Nephron progenitor cell (in vitro differentiated cells): ENCODE results near the gene RFFL.
"Not testable (repeated sequence)": the region's sequence is repeated elsewhere in the genome, so short reads cannot be mapped to it uniquely, and the experiment has no call there.

ENCODE experiments used
- DNase-seq: peaks from one replicate; pipeline ENCODE4 v3.0.0; 2021
- H3K27ac Mint-ChIP-seq: 2 replicates; pipeline ENCODE4 v1.8.0; 2021; ENCODE audit warnings: mild to moderate bottlenecking, moderate library complexity, mixed read lengths
- H3K27me3 Mint-ChIP-seq: 2 replicates; pipeline ENCODE4 v1.8.0; 2021; ENCODE audit warnings: mild to moderate bottlenecking, low read depth, mixed read lengths; ENCODE audit not compliant: poor library complexity
- H3K36me3 Mint-ChIP-seq: 2 replicates; pipeline ENCODE4 v1.8.0; 2021; ENCODE audit warnings: low read depth, mixed read lengths
- H3K4me1 Mint-ChIP-seq: 2 replicates; pipeline ENCODE4 v1.8.0; 2021; ENCODE audit warnings: mixed read lengths
- H3K4me3 Mint-ChIP-seq: 2 replicates; pipeline ENCODE4 v1.8.0; 2021; ENCODE audit warnings: mild to moderate bottlenecking, moderate library complexity, mixed read lengths
- H3K9me3 Mint-ChIP-seq: 2 replicates; pipeline ENCODE4 v1.8.0; 2021; ENCODE audit warnings: mild to moderate bottlenecking, moderate library complexity, mixed read lengths
- TF ChIP-seq, protein P1 (sequence below): fragments of 200-600 bp; sonication (generic); IDR thresholded peaks from 2 replicates; pipeline ENCODE4 v1.5.0; 2021; ENCODE audit warnings: antibody characterized with exemption

The RFFL gene

DNA sequence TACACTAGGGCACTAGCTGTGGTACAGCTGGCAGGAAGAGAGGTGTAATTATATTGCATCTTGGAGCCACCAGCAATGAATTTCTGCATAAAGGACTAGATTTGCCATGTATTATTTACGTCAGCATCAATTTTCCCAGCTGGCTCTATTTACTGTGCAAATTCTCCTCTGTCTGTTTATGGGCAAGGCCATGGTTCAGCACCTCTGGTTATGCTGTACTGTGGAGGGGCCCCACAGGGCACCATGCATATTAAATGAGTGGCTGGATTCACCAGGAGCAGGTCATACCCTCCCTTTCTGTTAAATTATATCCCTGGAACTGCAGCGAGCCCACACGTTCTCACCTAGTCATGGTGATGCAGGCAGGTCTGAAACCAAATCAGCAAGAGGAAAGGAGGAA is 36.4 kb upstream of the RFFL start:
- H3K4me3 Mint-ChIP-seq = no peak overlapping the region
- DNase-seq = no peak
- TF ChIP-seq, protein P1, sequence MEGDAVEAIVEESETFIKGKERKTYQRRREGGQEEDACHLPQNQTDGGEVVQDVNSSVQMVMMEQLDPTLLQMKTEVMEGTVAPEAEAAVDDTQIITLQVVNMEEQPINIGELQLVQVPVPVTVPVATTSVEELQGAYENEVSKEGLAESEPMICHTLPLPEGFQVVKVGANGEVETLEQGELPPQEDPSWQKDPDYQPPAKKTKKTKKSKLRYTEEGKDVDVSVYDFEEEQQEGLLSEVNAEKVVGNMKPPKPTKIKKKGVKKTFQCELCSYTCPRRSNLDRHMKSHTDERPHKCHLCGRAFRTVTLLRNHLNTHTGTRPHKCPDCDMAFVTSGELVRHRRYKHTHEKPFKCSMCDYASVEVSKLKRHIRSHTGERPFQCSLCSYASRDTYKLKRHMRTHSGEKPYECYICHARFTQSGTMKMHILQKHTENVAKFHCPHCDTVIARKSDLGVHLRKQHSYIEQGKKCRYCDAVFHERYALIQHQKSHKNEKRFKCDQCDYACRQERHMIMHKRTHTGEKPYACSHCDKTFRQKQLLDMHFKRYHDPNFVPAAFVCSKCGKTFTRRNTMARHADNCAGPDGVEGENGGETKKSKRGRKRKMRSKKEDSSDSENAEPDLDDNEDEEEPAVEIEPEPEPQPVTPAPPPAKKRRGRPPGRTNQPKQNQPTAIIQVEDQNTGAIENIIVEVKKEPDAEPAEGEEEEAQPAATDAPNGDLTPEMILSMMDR = no peak
- peaks cover 11% of the 10 kb centered on the region for H3K36me3 Mint-ChIP-seq
- peaks cover 6% of the 10 kb centered on the region for H3K4me1 Mint-ChIP-seq
- peak overlapping the region; percentile 36 for H3K27ac Mint-ChIP-seq
- no peaks in the 10 kb centered on the region for H3K9me3 Mint-ChIP-seq
- no peaks in the 10 kb centered on the region for H3K27me3 Mint-ChIP-seq

DNA sequence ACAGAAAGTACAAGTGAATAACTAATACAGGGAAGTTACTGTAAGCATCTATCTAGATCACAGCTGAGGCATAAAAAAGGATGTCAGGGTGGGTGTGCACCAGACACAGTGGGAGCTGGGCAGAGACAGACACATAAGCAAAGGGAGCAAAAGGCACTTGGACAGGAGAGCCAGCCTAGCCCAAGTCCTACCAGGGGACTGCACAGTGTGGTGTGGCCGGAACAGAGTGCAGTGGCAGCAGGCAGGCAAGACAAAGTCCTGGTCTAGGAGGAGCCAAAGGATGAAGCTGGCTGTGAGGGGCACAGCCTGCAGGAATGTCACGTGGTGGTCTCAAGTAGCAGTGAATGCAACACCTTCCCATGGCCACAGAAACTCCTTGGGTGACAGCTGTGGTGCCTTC is 34.3 kb upstream of the RFFL start:
- H3K4me3 Mint-ChIP-seq = no peak overlapping the region
- no peak for DNase-seq
- TF ChIP-seq, protein P1 = no peak
- no peaks in the 10 kb centered on the region for H3K9me3 Mint-ChIP-seq
- H3K27me3 Mint-ChIP-seq = peaks cover 3% of the 10 kb centered on the region
- H3K4me1 Mint-ChIP-seq = peaks cover 6% of the 10 kb centered on the region
- H3K36me3 Mint-ChIP-seq = peaks cover 6% of the 10 kb centered on the region
- no peak overlapping the region for H3K27ac Mint-ChIP-seq

DNA sequence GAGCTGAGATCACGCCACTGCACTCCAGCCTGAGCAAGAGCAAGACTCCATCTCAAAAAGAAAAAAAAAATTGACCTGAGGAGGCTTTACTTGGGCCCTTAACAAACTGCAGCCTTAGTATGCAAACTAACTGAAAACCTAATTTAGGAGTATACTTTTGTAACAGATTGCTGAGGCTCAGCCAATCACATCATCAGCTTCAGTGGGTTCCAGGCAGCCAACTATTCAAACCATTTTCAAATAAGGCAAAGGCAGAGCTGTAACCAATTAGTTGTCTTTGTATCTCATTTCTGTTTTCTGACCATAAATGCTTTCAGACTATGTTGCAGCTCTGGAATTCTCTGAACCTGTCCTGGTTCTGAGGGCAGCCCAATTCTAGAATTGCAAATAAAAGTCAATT is 32.2 kb upstream of the RFFL start:
- H3K36me3 Mint-ChIP-seq = peaks cover 6% of the 10 kb centered on the region
- peaks cover 3% of the 10 kb centered on the region for H3K27me3 Mint-ChIP-seq
- TF ChIP-seq, protein P1 = no peak
- peaks cover 12% of the 10 kb centered on the region for H3K4me1 Mint-ChIP-seq
- H3K27ac Mint-ChIP-seq = no peak overlapping the region
- DNase-seq = no peak
- H3K4me3 Mint-ChIP-seq = no peak overlapping the region
- H3K9me3 Mint-ChIP-seq = no peaks in the 10 kb centered on the region

DNA sequence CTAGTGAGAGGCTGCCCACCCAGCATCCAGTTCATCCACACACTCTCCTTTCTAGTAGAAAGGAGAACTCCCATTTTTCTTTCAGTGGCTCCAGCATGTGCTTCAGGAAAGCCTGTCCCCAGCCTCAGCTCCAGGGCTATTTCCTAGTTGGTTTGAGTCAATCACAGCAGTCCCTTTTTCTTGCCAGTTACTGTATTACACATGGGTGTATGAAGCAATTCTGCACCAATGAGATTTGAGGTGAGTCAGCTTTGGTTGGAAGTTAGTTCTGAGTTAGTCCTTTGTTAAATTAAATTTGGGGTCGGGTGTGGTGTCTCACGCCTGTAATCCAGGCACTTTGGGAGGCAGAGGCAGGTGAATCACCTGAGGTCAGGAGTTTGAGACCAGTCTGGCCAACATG is 31.4 kb upstream of the RFFL start:
- DNase-seq = no peak
- H3K36me3 Mint-ChIP-seq = no peaks in the 10 kb centered on the region
- TF ChIP-seq, protein P1 = no peak
- H3K27me3 Mint-ChIP-seq = peaks cover 3% of the 10 kb centered on the region
- H3K27ac Mint-ChIP-seq = no peak overlapping the region
- H3K4me1 Mint-ChIP-seq = peaks cover 9% of the 10 kb centered on the region
- no peaks in the 10 kb centered on the region for H3K9me3 Mint-ChIP-seq
- no peak overlapping the region for H3K4me3 Mint-ChIP-seq

DNA sequence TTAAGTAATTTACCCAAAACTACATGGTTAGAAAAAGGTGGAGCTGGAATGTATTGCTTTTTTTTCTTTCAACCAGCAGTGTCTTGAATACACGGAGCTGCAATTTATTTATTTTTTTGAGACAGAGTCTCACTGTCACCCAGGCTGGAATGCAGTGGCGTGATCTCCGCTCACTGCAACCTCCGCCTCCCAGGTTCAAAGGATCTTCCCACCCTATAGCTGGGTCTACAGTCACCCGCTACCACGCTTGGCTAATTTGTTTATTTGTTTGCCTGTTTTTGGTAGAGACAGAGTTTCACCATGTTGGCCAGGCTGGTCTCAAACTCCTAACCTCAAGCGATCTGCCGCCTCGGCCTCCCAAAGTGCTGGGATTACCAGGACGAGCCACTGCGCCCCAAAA is 27.2 kb upstream of the RFFL start:
- H3K27ac Mint-ChIP-seq, H3K4me3 Mint-ChIP-seq, H3K9me3 Mint-ChIP-seq, DNase-seq, H3K36me3 Mint-ChIP-seq: not testable (repeated sequence)
- Mint-ChIP-seq H3K27me3 (peaks cover 15% of the 10 kb centered on the region), H3K4me1 (peaks cover 26% of the 10 kb centered on the region)

DNA sequence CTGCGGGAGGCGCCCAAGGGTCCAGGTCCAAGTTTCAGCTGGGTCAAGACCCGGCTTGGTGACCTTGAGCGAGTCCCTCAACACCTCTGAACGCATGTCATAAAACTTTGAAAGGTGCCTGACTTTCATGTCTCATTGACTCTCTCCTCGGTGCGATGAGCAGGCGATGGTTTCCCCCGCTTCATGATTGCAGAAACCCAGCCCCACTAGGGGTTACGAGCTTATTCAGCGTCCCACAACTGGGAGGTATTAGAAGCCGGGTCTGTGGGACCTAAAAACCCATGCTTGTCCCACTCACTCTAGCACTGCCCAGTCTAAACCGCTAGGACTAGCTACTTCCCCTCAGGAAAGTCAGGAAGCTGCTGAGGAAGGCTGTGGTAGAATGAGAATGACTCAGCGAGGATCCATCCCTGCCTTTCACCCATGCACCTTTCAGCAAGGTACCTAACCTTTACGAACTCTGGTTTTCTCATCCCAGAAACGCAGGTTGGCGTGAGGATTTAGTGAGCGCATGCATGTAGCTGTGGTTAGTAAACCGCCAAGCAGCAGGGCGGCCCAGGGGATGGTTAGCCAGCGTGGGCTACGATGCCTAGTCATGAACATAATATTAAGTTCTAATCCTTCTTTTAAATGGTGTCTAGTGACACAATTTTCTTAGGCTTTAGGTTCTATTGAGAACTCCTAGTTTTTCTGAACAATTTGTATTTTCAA is 26.2 kb upstream of the RFFL start:
- peak overlapping the region; percentile 75 for H3K4me3 Mint-ChIP-seq
- peaks cover 15% of the 10 kb centered on the region for H3K27me3 Mint-ChIP-seq
- TF ChIP-seq, protein P1 = no peak
- H3K27ac Mint-ChIP-seq = no peak overlapping the region
- H3K9me3 Mint-ChIP-seq = no peaks in the 10 kb centered on the region
- H3K4me1 Mint-ChIP-seq = peaks cover 26% of the 10 kb centered on the region
- no peak for DNase-seq
- no peaks in the 10 kb centered on the region for H3K36me3 Mint-ChIP-seq
